ENCODE measurements around the gene THBS2.

THBS2 gene

GRCh38 chr6:169249057-169249456 is 4.6 kb downstream of the THBS2 start:
- DNase-seq (ENCODE audit: low read depth) = no peak

- DNase-seq (ENCODE audit: low read depth) = no peak
These were observed 5.1 kb downstream of the THBS2 start for GRCh38 chr6:169248521-169248971.

GRCh38 chr6:169247991-169248390 is 5.7 kb downstream of the THBS2 start:
- no peak for DNase-seq (ENCODE audit: low read depth)

- no peak for DNase-seq (ENCODE audit: low read depth)
These were observed 6.2 kb downstream of the THBS2 start for GRCh38 chr6:169247419-169247818.

GRCh38 chr6:169246445-169246844 is 7.2 kb downstream of the THBS2 start:
- no peak for DNase-seq (ENCODE audit: low read depth)

- DNase-seq (ENCODE audit: low read depth) = no peak
These were observed 8.8 kb downstream of the THBS2 start for GRCh38 chr6:169244684-169245383.

- DNase-seq (ENCODE audit: low read depth) = no peak
These were observed 10.0 kb downstream of the THBS2 start for GRCh38 chr6:169243661-169244060.

GRCh38 chr6:169243186-169243585 is 10.5 kb downstream of the THBS2 start:
- DNase-seq (ENCODE audit: low read depth) = no peak

GRCh38 chr6:169241688-169242350 is 11.8 kb downstream of the THBS2 start:
- no peak for DNase-seq (ENCODE audit: low read depth)

GRCh38 chr6:169240591-169241390 is 12.9 kb downstream of the THBS2 start:
- DNase-seq (ENCODE audit: low read depth) = no peak

GRCh38 chr6:169240125-169240524 is 13.5 kb downstream of the THBS2 start:
- DNase-seq (ENCODE audit: low read depth) = no peak

GRCh38 chr6:169239181-169239580 is 14.5 kb downstream of the THBS2 start:
- no peak for DNase-seq (ENCODE audit: low read depth)

- DNase-seq (ENCODE audit: low read depth) = no peak
These were observed 14.9 kb downstream of the THBS2 start for GRCh38 chr6:169238766-169239165.

GRCh38 chr6:169237496-169238134 is 16.0 kb downstream of the THBS2 start:
- no peak for DNase-seq (ENCODE audit: low read depth)

- no peak for DNase-seq (ENCODE audit: low read depth)
These were observed 16.7 kb downstream of the THBS2 start for GRCh38 chr6:169236988-169237387.

GRCh38 chr6:169236545-169236944 is 17.1 kb downstream of the THBS2 start:
- no peak for DNase-seq (ENCODE audit: low read depth)

GRCh38 chr6:169235286-169235685 is 18.4 kb downstream of the THBS2 start:
- DNase-seq (ENCODE audit: low read depth) = no peak

- no peak for DNase-seq (ENCODE audit: low read depth)
These were observed 19.0 kb downstream of the THBS2 start for GRCh38 chr6:169234634-169235033.

GRCh38 chr6:169233832-169234231 is 19.8 kb downstream of the THBS2 start:
- DNase-seq (ENCODE audit: low read depth) = no peak

GRCh38 chr6:169233181-169233580 is 20.5 kb downstream of the THBS2 start:
- DNase-seq (ENCODE audit: low read depth) = no peak

- DNase-seq (ENCODE audit: low read depth) = no peak
These were observed 21.1 kb downstream of the THBS2 start for GRCh38 chr6:169232507-169232931.

GRCh38 chr6:169231790-169232506 is 21.7 kb downstream of the THBS2 start:
- no peak for DNase-seq (ENCODE audit: low read depth)
